Right lobe of liver (tissue), 6 donors: Measurements from ENCODE around the gene ATRIP. TPM values are rescaled to one million over a fixed set of nuclear protein-coding genes. Genes with fewer than 3 reads are reported as not detected.

Experiments used
- ATAC-seq, 4 donors: fragments of 200-7000 bp; cut with Tn5 transposase; one replicate each; pipeline ENCODE4 v1.9.1; 2020; ENCODE audit warnings: mild to moderate bottlenecking in 4 of 4, moderate library complexity in 4 of 4
- DNase-seq, 3 donors: peaks; one replicate each; pipeline ENCODE4 v3.0.0-alpha.2; 2020
- H3K27ac ChIP-seq, 3 donors: fragments of 200-600 bp; one replicate each; pipeline ENCODE4 v1.8.0; 2022
- H3K27me3 ChIP-seq, 2 donors: fragments of 200-600 bp; one replicate each; pipeline ENCODE4 v1.8.0; 2022
- H3K36me3 ChIP-seq, 4 donors: fragments of 200-600 bp; sonication (generic) in 1 of 4; one replicate each; pipeline versions ENCODE4 v1.5.1 to v1.8.0; 2017 to 2022; ENCODE audit warnings: control low read depth in 1 of 4
- H3K4me1 ChIP-seq, 4 donors: fragments of 200-600 bp; sonication (generic) in 1 of 4; one replicate each; pipeline versions ENCODE4 v1.5.1 to v1.8.0; 2017 to 2022; ENCODE audit warnings: control low read depth in 1 of 4
- H3K4me3 ChIP-seq, 3 donors: fragments of 200-600 bp; one replicate each; pipeline ENCODE4 v1.8.0; 2022
- H3K9me3 ChIP-seq, 4 donors: fragments of 200-600 bp; sonication (generic) in 1 of 4; one replicate each; pipeline versions ENCODE4 v1.5.1 to v1.8.0; 2017 to 2022; ENCODE audit warnings: control low read depth in 1 of 4
- POLR2A ChIP-seq: fragments of 450-650 bp; IDR thresholded peaks from one replicate; pipeline ENCODE4 v1.6.1; 2017; ENCODE audit warnings: antibody characterized with exemption, mild to moderate bottlenecking
- WGBS: methylation state at CpG from one replicate; pipeline ENCODE4 v1.1.6; 2018; ENCODE audit warnings: low coverage, low lambda C conversion rate; ENCODE audit not compliant: insufficient coverage; ENCODE audit errors: missing lambda C conversion rate; 5-methylcytosine and 5-hydroxymethylcytosine counted together
- intact Hi-C, 2 donors: fragments of 100-400 bp; cut with DNase I; formaldehyde crosslinking; loops; one replicate each; pipeline versions ENCODE4 v1.11.2 to v1.14.1; 2022
- total RNA-seq, 6 experiments: library from RNA; depleted of rRNA in 2 of 6; stranded (reverse); fragments of >200 nt in 2 of 6; fragmentation: NEBNext Ultra II Directional in 3 of 6; extraction: Animal tissue kit (Norgen Biotek cat#: 25700) in 3 of 6; gene quantifications; one replicate each; pipeline versions ENCODE4 v1.1.0 to v1.2.4, GENCODE V29; 2016 to 2023
- TF ChIP-seq, protein P1 (sequence below), 4 donors: fragments of 200-600 bp in 3 of 4; fragments of 450-650 bp in 1 of 4; IDR thresholded peaks; one replicate each; pipeline versions ENCODE4 v1.5.1 to v1.8.0; 2016 to 2022; ENCODE audit warnings: antibody characterized with exemption in 4 of 4, mild to moderate bottlenecking in 2 of 4
- donor health status: DM: no; HTN: yes; CAD: no.
- donor health status: DM: no; HTN: no; CAD: no.
- donor health status: DM: no; HTN: no; CAD: no.
- donor health status: DM: no; HTN: yes; CAD: no.
- donor health status: DM: no; HTN: yes; CAD: no.

The ATRIP gene
- total RNA-seq, 6 experiments from 2014 or later = 2.4 to 4.5 (median 3.2) TPM

DNA sequence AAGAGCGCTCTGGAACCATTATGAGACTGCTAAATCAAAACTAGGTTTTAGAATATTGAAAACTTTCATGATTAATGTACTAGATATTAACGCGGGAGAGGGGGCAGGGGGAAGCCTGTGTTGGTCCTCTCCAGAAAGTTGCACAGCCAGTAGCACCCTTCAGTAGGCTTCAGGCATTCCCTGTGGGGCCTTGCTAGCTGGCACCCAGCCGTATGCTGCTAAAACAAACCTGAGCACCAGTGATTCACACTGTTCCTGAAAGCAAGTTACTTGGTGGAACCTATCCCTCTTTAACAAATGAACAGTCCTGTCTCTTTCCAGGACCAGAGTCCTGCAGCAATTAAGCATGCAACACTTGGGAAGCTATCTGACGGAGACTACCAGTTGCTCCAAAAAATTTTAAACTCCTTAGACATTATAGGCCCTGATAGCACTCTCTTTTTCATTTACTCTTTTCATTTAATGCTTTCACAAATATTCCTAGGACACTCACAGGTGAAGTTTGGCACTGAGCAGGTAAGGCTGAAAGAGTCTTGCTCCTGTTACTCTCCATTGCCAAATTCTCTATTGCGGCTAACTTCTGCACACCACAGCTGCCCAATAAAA is 1.2 kb upstream of the ATRIP start:
- Histone ChIP-seq H3K36me3 (peaks cover 0 to 26% (median under 1%) of the 10 kb centered on the region in 4 donors), H3K9me3 (no peaks in the 10 kb centered on the region), H3K4me3 (no peak overlapping the region), H3K27me3 (no peaks in the 10 kb centered on the region), H3K27ac (no peak overlapping the region), H3K4me1 (peaks cover 0 to 25% (median 8%) of the 10 kb centered on the region in 4 donors)
- ATAC-seq = no peak
- no peak for DNase-seq
- TF ChIP-seq POLR2A = no peak
- TF ChIP-seq, protein P1, sequence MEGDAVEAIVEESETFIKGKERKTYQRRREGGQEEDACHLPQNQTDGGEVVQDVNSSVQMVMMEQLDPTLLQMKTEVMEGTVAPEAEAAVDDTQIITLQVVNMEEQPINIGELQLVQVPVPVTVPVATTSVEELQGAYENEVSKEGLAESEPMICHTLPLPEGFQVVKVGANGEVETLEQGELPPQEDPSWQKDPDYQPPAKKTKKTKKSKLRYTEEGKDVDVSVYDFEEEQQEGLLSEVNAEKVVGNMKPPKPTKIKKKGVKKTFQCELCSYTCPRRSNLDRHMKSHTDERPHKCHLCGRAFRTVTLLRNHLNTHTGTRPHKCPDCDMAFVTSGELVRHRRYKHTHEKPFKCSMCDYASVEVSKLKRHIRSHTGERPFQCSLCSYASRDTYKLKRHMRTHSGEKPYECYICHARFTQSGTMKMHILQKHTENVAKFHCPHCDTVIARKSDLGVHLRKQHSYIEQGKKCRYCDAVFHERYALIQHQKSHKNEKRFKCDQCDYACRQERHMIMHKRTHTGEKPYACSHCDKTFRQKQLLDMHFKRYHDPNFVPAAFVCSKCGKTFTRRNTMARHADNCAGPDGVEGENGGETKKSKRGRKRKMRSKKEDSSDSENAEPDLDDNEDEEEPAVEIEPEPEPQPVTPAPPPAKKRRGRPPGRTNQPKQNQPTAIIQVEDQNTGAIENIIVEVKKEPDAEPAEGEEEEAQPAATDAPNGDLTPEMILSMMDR (IDR thresholded peaks at IDR 0.05) = no peak
- 69% methylated on average over 5 of the region's 6 CpGs for WGBS
- intact Hi-C loops = no loop called here

DNA sequence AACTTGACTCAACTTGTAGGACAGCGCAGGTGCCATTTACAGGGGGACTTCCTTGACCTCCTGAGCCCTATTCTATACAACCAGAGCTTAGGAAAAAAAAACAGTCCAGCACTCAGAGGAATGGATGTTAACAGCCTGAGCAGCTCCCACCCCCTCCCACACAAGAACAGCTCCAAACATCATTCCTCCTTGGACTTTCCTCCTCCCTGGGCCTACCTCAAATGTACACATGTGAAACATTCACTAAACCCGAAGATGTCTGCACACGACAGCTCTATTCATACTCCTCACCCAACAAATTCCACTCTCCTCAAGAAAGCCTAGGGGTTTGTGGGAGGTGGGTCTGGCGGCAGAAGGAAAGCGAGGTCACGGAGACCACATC is 503 bp upstream of the ATRIP start:
- no peaks in the 10 kb centered on the region for H3K27me3 ChIP-seq
- H3K9me3 ChIP-seq = no peaks in the 10 kb centered on the region
- TF ChIP-seq, protein P1 (IDR thresholded peaks at IDR 0.05) = no peak
- no peak for TF ChIP-seq POLR2A
- DNase-seq (no peak), ATAC-seq (no peak)
- intact Hi-C loops = no loop called here
- H3K27ac ChIP-seq = peak overlapping the region; percentile 69 to 84 (median 73)
- 9% methylated on average over 6 of the region's 6 CpGs for WGBS
- peaks cover 0 to 27% (median 2%) of the 10 kb centered on the region in 4 donors for H3K36me3 ChIP-seq
- H3K4me1 ChIP-seq = peaks cover 0 to 23% (median 8%) of the 10 kb centered on the region in 4 donors
- H3K4me3 ChIP-seq = peak overlapping the region; percentile 72 to 96 (median 79)

DNA sequence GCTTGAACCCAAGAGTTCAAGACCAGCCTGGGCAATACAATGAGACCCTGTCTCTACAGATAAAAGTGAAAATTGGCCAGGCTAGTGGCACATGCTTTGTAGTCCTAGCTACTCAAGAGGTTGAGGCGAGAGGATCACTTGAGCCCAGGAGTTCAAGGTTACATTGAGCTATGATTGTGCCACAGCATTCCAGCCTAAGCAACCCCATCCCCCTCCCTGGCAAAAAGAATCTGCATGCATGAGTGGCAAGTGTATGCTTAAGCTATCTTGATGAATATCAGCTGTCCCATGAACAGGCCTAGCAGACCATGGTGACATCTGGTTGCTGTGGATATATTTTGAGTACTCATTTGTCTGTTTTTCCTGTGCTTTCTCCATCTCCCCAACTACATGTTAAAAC is 4.7 kb downstream of the ATRIP start:
- H3K4me1 ChIP-seq = peaks cover 0 to 10% (median 4%) of the 10 kb centered on the region in 4 donors
- DNase-seq = no peak
- peaks cover 0 to 44% (median 12%) of the 10 kb centered on the region in 4 donors for H3K36me3 ChIP-seq
- H3K27me3 ChIP-seq = no peaks in the 10 kb centered on the region
- ATAC-seq = no peak
- WGBS = no CpG with 5 or more reads among the region's 1 CpG
- no peaks in the 10 kb centered on the region for H3K9me3 ChIP-seq
- intact Hi-C loops = no loop called here
- H3K27ac ChIP-seq = no peak overlapping the region
- no peak overlapping the region for H3K4me3 ChIP-seq
- TF ChIP-seq POLR2A = no peak
- TF ChIP-seq, protein P1 (IDR thresholded peaks at IDR 0.05) = no peak

DNA sequence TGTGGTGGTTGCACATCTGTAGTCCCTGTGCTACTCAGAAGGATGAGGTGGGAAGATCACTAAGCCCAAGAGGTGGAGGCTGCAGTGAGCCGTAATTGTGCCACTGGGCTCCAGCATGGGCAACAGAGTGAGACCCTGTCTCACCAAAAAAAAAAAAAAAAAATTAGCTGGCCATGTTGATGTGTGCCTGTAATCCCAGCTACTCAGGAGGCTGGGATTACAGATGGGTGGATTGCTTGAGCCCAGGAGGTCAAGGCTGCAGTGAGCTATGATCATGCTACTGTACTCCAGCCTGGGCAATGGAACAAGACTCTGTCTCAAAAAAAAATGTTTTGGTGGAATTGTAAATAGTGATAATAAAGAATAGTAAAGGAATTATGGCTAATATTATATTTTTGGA is 9.9 kb downstream of the ATRIP start:
- no peak for TF ChIP-seq POLR2A
- TF ChIP-seq, protein P1 (IDR thresholded peaks at IDR 0.05) = no peak
- H3K27me3 ChIP-seq = no peaks in the 10 kb centered on the region
- no peak overlapping the region for H3K27ac ChIP-seq
- H3K36me3 ChIP-seq = peaks cover 0 to 80% (median 24%) of the 10 kb centered on the region in 4 donors
- no peak overlapping the region for H3K4me3 ChIP-seq
- WGBS = 83% methylated on average over 1 of the region's 1 CpG
- H3K4me1 ChIP-seq = no peaks in the 10 kb centered on the region
- ATAC-seq = no peak
- no peaks in the 10 kb centered on the region for H3K9me3 ChIP-seq
- intact Hi-C loops = no loop called here
- no peak for DNase-seq
